Smooth muscle cell (in vitro differentiated cells): ENCODE data around the gene CAVIN2. TPM values are rescaled to one million over a fixed set of nuclear protein-coding genes. Genes with fewer than 3 reads are reported as not detected.

Experiments
- DNase-seq: peaks from one replicate; lab custom pipeline; 2025; ENCODE audit not compliant: unreplicated experiment; lab: John Stamatoyannopoulos, UW
- H2AFZ ChIP-seq: fragments of 200-600 bp; sonication (generic); 2 replicates; pipeline ENCODE4 v1.6.0; 2016; ENCODE audit warnings: antibody characterized with exemption, low read depth, mild to moderate bottlenecking
- H3F3A ChIP-seq: fragments of 200-600 bp; sonication (generic); 2 replicates; pipeline ENCODE4 v1.6.0; 2017; ENCODE audit warnings: antibody characterized with exemption, low read depth
- H3K27ac ChIP-seq: fragments of 200-600 bp; sonication (generic); 2 replicates; pipeline ENCODE4 v1.5.1; 2016; ENCODE audit warnings: low read depth, mild to moderate bottlenecking
- H3K27me3 ChIP-seq: fragments of 200-600 bp; sonication (generic); 2 replicates; pipeline ENCODE4 v1.6.1; 2016; ENCODE audit warnings: low read depth, mild to moderate bottlenecking
- H3K36me3 ChIP-seq: fragments of 200-600 bp; sonication (generic); 2 replicates; pipeline ENCODE4 v1.5.1; 2016; ENCODE audit warnings: low read depth
- H3K4me1 ChIP-seq: fragments of 200-600 bp; sonication (generic); 2 replicates; pipeline ENCODE4 v1.5.1; 2016; ENCODE audit warnings: low read depth
- H3K4me2 ChIP-seq: fragments of 200-600 bp; sonication (generic); 2 replicates; pipeline ENCODE4 v1.6.0; 2016; ENCODE audit warnings: mild to moderate bottlenecking
- H3K4me3 ChIP-seq: fragments of 200-600 bp; sonication (generic); 2 replicates; pipeline ENCODE4 v1.5.1; 2016; ENCODE audit warnings: mild to moderate bottlenecking
- H3K79me2 ChIP-seq: fragments of 200-600 bp; sonication (generic); 2 replicates; pipeline ENCODE4 v1.6.0; 2016; ENCODE audit warnings: low read depth, mild to moderate bottlenecking
- H3K9ac ChIP-seq: fragments of 200-600 bp; sonication (generic); 2 replicates; pipeline ENCODE4 v1.6.0; 2016; ENCODE audit warnings: low read depth
- H3K9me3 ChIP-seq: fragments of 200-600 bp; sonication (generic); replicated peaks from 2 replicates; pipeline ENCODE4 v1.5.1; 2016; ENCODE audit warnings: low read depth
- H4K20me1 ChIP-seq: fragments of 200-600 bp; sonication (generic); 2 replicates; pipeline ENCODE4 v1.6.0; 2016; ENCODE audit warnings: low read depth
- WGBS: methylation state at CpG from one replicate; pipeline ENCODE4 v1.1.7; 2016; ENCODE audit warnings: low lambda C conversion rate; 5-methylcytosine and 5-hydroxymethylcytosine counted together
- polyA plus RNA-seq: library from polyadenylated mRNA; unstranded; fragments of >200 nt; fragmentation: Nextera tagmentation; extraction: Ambion mirVana; gene quantifications from 2 replicates; pipeline ENCODE4 v1.2.1, GENCODE V29; 2016
- total RNA-seq: library from RNA; depleted of rRNA; stranded (reverse); fragments of >200 nt; gene quantifications from 2 replicates; pipeline ENCODE4 v1.2.3, GENCODE V29; 2014
- TF ChIP-seq, protein P1 (sequence below): fragments of 200-600 bp; sonication (generic); IDR thresholded peaks from 2 replicates; pipeline ENCODE4 v1.5.1; 2017; ENCODE audit warnings: borderline replicate concordance, mild to moderate bottlenecking, antibody characterized with exemption; ENCODE audit not compliant: insufficient read depth, poor library complexity, severe bottlenecking

Gene CAVIN2
- total and polyA plus RNA-seq, 2 experiments from 2014 or later, result 0.13 TPM; not detected in 1

DNA sequence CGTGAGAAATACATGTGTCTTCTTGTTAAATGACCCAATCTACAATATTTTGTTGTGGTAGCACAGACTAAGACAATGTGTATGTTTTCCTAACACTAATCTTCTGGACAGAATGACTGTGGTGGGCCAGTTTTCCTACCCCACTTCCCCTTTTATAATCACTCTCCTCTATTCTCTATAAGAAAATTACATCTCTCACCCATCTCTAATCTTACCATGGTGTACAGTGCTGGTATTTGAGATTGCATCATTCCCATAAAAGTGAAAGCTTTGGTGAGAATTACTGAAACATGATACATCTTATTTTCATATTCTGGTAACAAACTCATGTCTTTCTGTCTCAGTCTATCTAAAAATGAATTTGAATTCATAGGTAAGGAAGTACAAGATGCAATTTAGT, 40.5 kb downstream of the CAVIN2 start:
- no peaks in the 10 kb centered on the region for H3K9me3 ChIP-seq
- H3K4me3 ChIP-seq, result no peak overlapping the region
- no peaks in the 10 kb centered on the region for H3K4me1 ChIP-seq
- no peak for DNase-seq
- 91% methylated on average over 1 of the region's 1 CpG for WGBS
- no peaks in the 10 kb centered on the region for H3K79me2 ChIP-seq
- no peaks in the 10 kb centered on the region for H3K36me3 ChIP-seq
- H3K27ac ChIP-seq, result no peak overlapping the region
- H3K27me3 ChIP-seq, result no peaks in the 10 kb centered on the region
- no peak overlapping the region for H3K4me2 ChIP-seq
- TF ChIP-seq, protein P1, sequence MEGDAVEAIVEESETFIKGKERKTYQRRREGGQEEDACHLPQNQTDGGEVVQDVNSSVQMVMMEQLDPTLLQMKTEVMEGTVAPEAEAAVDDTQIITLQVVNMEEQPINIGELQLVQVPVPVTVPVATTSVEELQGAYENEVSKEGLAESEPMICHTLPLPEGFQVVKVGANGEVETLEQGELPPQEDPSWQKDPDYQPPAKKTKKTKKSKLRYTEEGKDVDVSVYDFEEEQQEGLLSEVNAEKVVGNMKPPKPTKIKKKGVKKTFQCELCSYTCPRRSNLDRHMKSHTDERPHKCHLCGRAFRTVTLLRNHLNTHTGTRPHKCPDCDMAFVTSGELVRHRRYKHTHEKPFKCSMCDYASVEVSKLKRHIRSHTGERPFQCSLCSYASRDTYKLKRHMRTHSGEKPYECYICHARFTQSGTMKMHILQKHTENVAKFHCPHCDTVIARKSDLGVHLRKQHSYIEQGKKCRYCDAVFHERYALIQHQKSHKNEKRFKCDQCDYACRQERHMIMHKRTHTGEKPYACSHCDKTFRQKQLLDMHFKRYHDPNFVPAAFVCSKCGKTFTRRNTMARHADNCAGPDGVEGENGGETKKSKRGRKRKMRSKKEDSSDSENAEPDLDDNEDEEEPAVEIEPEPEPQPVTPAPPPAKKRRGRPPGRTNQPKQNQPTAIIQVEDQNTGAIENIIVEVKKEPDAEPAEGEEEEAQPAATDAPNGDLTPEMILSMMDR, result no peak
- H4K20me1 ChIP-seq, result no peaks in the 10 kb centered on the region
- no peak overlapping the region for H2AFZ ChIP-seq
- no peak overlapping the region for H3K9ac ChIP-seq
- H3F3A ChIP-seq, result no peaks in the 10 kb centered on the region

DNA sequence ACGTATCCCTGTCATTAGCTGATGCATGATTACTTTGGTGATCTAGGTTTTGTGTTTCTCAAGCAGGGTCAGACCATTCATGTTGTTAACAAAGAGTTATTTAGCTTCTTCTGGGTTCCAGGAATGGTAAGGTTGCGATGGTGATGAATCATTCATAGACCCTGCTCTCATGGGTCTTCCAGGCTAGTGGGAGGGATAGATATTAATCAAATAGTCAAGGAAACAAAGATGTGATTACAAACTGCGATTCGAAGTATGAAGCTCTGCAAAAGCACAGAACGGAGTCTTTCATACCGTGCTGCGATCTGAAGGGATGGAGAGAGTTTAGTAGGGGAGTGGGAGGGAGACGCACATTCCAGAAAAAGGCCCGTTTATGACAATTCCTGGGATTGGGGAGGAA, 42.1 kb downstream of the CAVIN2 start:
- H3K4me3 ChIP-seq, result no peak overlapping the region
- no peak overlapping the region for H3K4me2 ChIP-seq
- no peaks in the 10 kb centered on the region for H3F3A ChIP-seq
- H3K9me3 ChIP-seq, result no peaks in the 10 kb centered on the region
- H3K9ac ChIP-seq, result no peak overlapping the region
- H3K27ac ChIP-seq, result no peak overlapping the region
- no peaks in the 10 kb centered on the region for H3K79me2 ChIP-seq
- no peaks in the 10 kb centered on the region for H3K27me3 ChIP-seq
- no peaks in the 10 kb centered on the region for H3K4me1 ChIP-seq
- DNase-seq, result no peak
- no peaks in the 10 kb centered on the region for H4K20me1 ChIP-seq
- TF ChIP-seq, protein P1, result no peak
- 89% methylated on average over 9 of the region's 9 CpGs for WGBS
- no peak overlapping the region for H2AFZ ChIP-seq
- no peaks in the 10 kb centered on the region for H3K36me3 ChIP-seq

DNA sequence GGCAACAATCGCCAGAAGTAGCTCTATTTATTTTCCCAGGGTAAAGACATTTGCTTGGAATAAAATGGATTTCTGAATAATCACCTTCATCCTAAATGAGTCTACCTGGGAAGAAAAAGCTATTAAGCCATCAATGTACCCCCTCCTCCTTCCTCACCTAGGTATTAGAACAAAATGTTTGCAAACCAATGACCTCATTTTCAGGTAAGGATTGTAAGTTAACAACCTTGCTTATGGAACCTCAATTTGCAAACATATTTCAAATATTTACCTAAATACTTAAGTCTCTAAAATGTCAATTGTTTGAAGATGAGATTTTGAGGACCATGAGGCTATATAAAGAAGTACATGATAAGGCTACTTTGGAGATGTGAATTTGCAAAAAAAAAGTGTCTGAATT, 43.9 kb downstream of the CAVIN2 start:
- TF ChIP-seq, protein P1, result no peak
- H3K4me1 ChIP-seq, result no peaks in the 10 kb centered on the region
- H3K36me3 ChIP-seq, result no peaks in the 10 kb centered on the region
- no peak overlapping the region for H3K9ac ChIP-seq
- H3K9me3 ChIP-seq, result no peaks in the 10 kb centered on the region
- no peaks in the 10 kb centered on the region for H3K27me3 ChIP-seq
- WGBS, result 92% methylated on average over 1 of the region's 1 CpG
- no peaks in the 10 kb centered on the region for H4K20me1 ChIP-seq
- H3K4me2 ChIP-seq, result no peak overlapping the region
- no peak overlapping the region for H3K27ac ChIP-seq
- H3K4me3 ChIP-seq, result no peak overlapping the region
- no peak for DNase-seq
- no peak overlapping the region for H2AFZ ChIP-seq
- no peaks in the 10 kb centered on the region for H3K79me2 ChIP-seq
- no peaks in the 10 kb centered on the region for H3F3A ChIP-seq

DNA sequence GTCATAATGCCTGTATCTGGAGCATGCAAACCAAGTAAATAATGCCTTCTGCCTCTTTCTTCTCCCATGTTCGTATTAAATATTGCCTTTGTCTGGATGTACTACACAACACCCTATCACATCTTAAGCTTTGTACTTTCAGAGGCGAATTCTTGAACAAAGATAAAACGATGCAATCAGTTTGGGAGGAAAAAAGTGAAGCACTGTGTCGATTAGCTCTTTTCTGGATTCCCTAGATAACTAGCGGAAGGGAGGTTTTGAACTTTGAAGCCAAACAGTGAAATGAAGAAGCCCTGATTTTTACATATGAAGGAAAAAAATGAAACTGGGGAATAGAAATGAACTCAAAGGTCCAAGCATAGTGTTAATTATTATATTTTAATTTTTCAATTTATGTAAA, 44.7 kb downstream of the CAVIN2 start:
- Histone ChIP-seq H3K27ac (no peak overlapping the region), H3K79me2 (no peaks in the 10 kb centered on the region), H3K9me3 (no peaks in the 10 kb centered on the region), H3K36me3 (no peaks in the 10 kb centered on the region), H3K4me2 (no peak overlapping the region), H3K4me3 (no peak overlapping the region), H3K27me3 (no peaks in the 10 kb centered on the region), H3K9ac (no peak overlapping the region), H3K4me1 (no peaks in the 10 kb centered on the region), H2AFZ (no peak overlapping the region), H4K20me1 (no peaks in the 10 kb centered on the region), H3F3A (no peaks in the 10 kb centered on the region)
- 87% methylated on average over 5 of the region's 5 CpGs for WGBS
- DNase-seq, result no peak
- TF ChIP-seq, protein P1, result no peak
